Prostate gland (tissue), 2 donors: Measurements from ENCODE around the gene ADGRL3.

ENCODE experiments used
- CTCF ChIP-seq, 4 experiments: fragments of 200-600 bp in 2 of 4; fragments of 450-650 bp in 2 of 4; sonication (generic) in 2 of 4; IDR thresholded peaks; 1 replicate in 3 of 4; 2 replicates in 1 of 4; pipeline ENCODE4 v1.5.1; 2016 to 2019; ENCODE audit warnings: antibody characterized with exemption in 4 of 4, mild to moderate bottlenecking in 2 of 4, moderate library complexity in 2 of 4
- POLR2A ChIP-seq: fragments of 450-650 bp; IDR thresholded peaks from one replicate; pipeline ENCODE4 v1.6.1; 2016; ENCODE audit warnings: antibody characterized with exemption, mild to moderate bottlenecking
- POLR2AphosphoS5 ChIP-seq: sonication (generic); formaldehyde crosslinking; IDR thresholded peaks from one replicate; pipeline ENCODE4 v1.6.1; 2017; ENCODE audit warnings: antibody characterized with exemption

GRCh38 chr4:61648264-61648663 lies 448.1 kb downstream of the ADGRL3 start:
- TF ChIP-seq CTCF (IDR thresholded peaks at IDR 0.05) (no peak), POLR2A (no peak), POLR2AphosphoS5 (no peak)
